ENCODE measurements around the gene TRIM69. TPM values are rescaled to one million over a fixed set of nuclear protein-coding genes. Genes with fewer than 3 reads are reported as not detected.

The TRIM69 gene
- total and polyA plus RNA-seq, 2 of the 8 experiments (the other 6 are each of a cell fraction or from before 2014, with no cell fraction given) = 4.3 to 6.2 TPM

- Histone ChIP-seq H3K4ac (replicated peaks; ENCODE audit: insufficient read length, low read depth, low read length) (no peak overlapping the region), H3K36me3 (ENCODE audit: control insufficient read depth in 2 of 4, insufficient read depth in 4 of 4, low read length in 3 of 4) (no peaks in the 10 kb centered on the region), H3K4me3 (ENCODE audit: extremely low read depth in 1 of 4, insufficient read depth in 2 of 4, low read depth in 3 of 4, low read length in 4 of 4) (no peak overlapping the region), H4K5ac (ENCODE audit: insufficient read length, low read depth, low read length) (no peak overlapping the region), H3K27ac (ENCODE audit: low read depth, low read length) (no peak overlapping the region), H3K23ac (ENCODE audit: insufficient read length) (no peak overlapping the region), H2BK12ac (ENCODE audit: low read depth, low read length) (no peak overlapping the region), H2BK120ac (replicated peaks; ENCODE audit: low read depth, low read length) (no peak overlapping the region), H4K20me1 (replicated peaks in 1 of 2; ENCODE audit: control insufficient read depth in 1 of 2, insufficient read depth in 2 of 2, low read length in 2 of 2) (no peaks in the 10 kb centered on the region), H2BK15ac (ENCODE audit: low read length) (no peak overlapping the region), H3K79me1 (ENCODE audit: low read depth, low read length) (no peaks in the 10 kb centered on the region), H3K56ac (replicated peaks; ENCODE audit: insufficient read length, low read depth, low read length) (no peak overlapping the region), H2BK5ac (ENCODE audit: low read depth, low read length) (no peak overlapping the region), H4K91ac (replicated peaks; ENCODE audit: insufficient read length, low read length) (no peak overlapping the region), H3K9me3 (ENCODE audit: insufficient read depth in 2 of 2, low read depth in 1 of 2, low read length in 1 of 2) (no peaks in the 10 kb centered on the region; a peak in 1 of 4 replicates), H2AFZ (ENCODE audit: low read length) (no peak overlapping the region), H3K4me1 (replicated peaks in 1 of 4; ENCODE audit: control insufficient read depth in 3 of 4, insufficient read depth in 4 of 4, low read length in 3 of 4) (no peaks in the 10 kb centered on the region), H3K18ac (ENCODE audit: extremely low read depth, low read length) (no peak overlapping the region), H3K9ac (replicated peaks in 1 of 4; ENCODE audit: extremely low read depth in 1 of 4, low read depth in 3 of 4, low read length in 3 of 4) (no peak overlapping the region), H3K27me3 (replicated peaks in 1 of 4; ENCODE audit: control insufficient read depth in 3 of 4, extremely low read depth in 1 of 4, insufficient read depth in 3 of 4, low read length in 3 of 4) (no peaks in the 10 kb centered on the region; a peak in 1 of 7 replicates), H2AK5ac (ENCODE audit: low read depth, low read length) (no peak overlapping the region), H2BK20ac (ENCODE audit: low read length) (no peak overlapping the region), H3K79me2 (ENCODE audit: control insufficient read depth in 1 of 2, insufficient read depth in 2 of 2, low read length in 2 of 2) (no peaks in the 10 kb centered on the region), H4K8ac (ENCODE audit: extremely low read depth, insufficient read depth, low read length) (no peak overlapping the region), H3K14ac (ENCODE audit: insufficient read length) (no peak overlapping the region), H3K23me2 (ENCODE audit: low read depth, low read length) (no peaks in the 10 kb centered on the region), H3K4me2 (ENCODE audit: insufficient read depth in 1 of 2, low read depth in 2 of 2, low read length in 2 of 2) (no peak overlapping the region)
- WGBS, 2 experiments (ENCODE audit: extremely low coverage in 1 of 2, insufficient coverage in 1 of 2, insufficient read length in 1 of 2, insufficient replicate concordance in 2 of 2, low coverage in 1 of 2, low lambda C conversion rate in 2 of 2, missing lambda C conversion rate in 1 of 2) = 56% methylated on average over 3 of the region's 3 CpGs; no CpG with 5 or more reads in 1 of the 2 experiments
- ChIA-PET CTCF (ENCODE audit: partially characterized antibody) (interaction anchor here (0.7 to 1.0 kb wide), 2 partner anchors 18 to 135 kb away, joined by 3 read pairs; partner anchors contain the start of gene SPG11), POLR2A (ENCODE audit: partially characterized antibody) (no interaction called here)
- DNase-seq (ENCODE audit: low read depth in 1 of 2, low spot score in 2 of 2) (no peak), FAIRE-seq (no peak)
- TF ChIP-seq RBBP5 (IDR thresholded peaks at IDR 0.05; ENCODE audit: borderline replicate concordance, low read depth, low read length) (no peak), MAX (IDR thresholded peaks at IDR 0.05) (no peak), CEBPB (IDR thresholded peaks at IDR 0.05; ENCODE audit: low read depth, low read length) (no peak), SAP30 (IDR thresholded peaks at IDR 0.05; ENCODE audit: insufficient read depth, insufficient replicate concordance, low read length) (no peak), RFX5 (IDR thresholded peaks at IDR 0.05; ENCODE audit: borderline replicate concordance, low read depth, low read length) (no peak), GTF2F1 (IDR thresholded peaks at IDR 0.05; ENCODE audit: borderline replicate concordance, low read depth, low read length) (no peak), RAD21 (IDR thresholded peaks at IDR 0.05 in 1 of 2, conservative IDR thresholded peaks at IDR 0.05 in 1 of 2; ENCODE audit: low read depth in 2 of 2, low read length in 2 of 2) (0 out of 4 replicates have a peak, but pooled peaks of 1 of the 2 experiments have one; percentile 14)
- TF ChIP-seq, protein P1, sequence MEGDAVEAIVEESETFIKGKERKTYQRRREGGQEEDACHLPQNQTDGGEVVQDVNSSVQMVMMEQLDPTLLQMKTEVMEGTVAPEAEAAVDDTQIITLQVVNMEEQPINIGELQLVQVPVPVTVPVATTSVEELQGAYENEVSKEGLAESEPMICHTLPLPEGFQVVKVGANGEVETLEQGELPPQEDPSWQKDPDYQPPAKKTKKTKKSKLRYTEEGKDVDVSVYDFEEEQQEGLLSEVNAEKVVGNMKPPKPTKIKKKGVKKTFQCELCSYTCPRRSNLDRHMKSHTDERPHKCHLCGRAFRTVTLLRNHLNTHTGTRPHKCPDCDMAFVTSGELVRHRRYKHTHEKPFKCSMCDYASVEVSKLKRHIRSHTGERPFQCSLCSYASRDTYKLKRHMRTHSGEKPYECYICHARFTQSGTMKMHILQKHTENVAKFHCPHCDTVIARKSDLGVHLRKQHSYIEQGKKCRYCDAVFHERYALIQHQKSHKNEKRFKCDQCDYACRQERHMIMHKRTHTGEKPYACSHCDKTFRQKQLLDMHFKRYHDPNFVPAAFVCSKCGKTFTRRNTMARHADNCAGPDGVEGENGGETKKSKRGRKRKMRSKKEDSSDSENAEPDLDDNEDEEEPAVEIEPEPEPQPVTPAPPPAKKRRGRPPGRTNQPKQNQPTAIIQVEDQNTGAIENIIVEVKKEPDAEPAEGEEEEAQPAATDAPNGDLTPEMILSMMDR (IDR thresholded peaks at IDR 0.05; ENCODE audit: control extremely low read depth in 1 of 3, insufficient read depth in 1 of 3, low read depth in 1 of 3, low read length in 3 of 3) = peak in 2 of 3 experiments; percentile 5 to 31; a peak in 2 of 4 replicates
Observed at GRCh38 chr15:44798826-44799225, 62.5 kb downstream of the TRIM69 start.

Data from H1 (cell line).